GM12872 (cell line): ENCODE data around the gene ATP6AP1.

Experiments
- TF ChIP-seq, protein P1 (sequence below): IDR thresholded peaks from 3 replicates; pipeline ENCODE4 v1.5.1; 2011; ENCODE audit warnings: low read depth, mild to moderate bottlenecking, low read length, moderate library complexity; ENCODE audit not compliant: insufficient read depth

The ATP6AP1 gene

GRCh38 chrX:154458954-154459778 lies 30.7 kb downstream of the ATP6AP1 start:
- TF ChIP-seq, protein P1, sequence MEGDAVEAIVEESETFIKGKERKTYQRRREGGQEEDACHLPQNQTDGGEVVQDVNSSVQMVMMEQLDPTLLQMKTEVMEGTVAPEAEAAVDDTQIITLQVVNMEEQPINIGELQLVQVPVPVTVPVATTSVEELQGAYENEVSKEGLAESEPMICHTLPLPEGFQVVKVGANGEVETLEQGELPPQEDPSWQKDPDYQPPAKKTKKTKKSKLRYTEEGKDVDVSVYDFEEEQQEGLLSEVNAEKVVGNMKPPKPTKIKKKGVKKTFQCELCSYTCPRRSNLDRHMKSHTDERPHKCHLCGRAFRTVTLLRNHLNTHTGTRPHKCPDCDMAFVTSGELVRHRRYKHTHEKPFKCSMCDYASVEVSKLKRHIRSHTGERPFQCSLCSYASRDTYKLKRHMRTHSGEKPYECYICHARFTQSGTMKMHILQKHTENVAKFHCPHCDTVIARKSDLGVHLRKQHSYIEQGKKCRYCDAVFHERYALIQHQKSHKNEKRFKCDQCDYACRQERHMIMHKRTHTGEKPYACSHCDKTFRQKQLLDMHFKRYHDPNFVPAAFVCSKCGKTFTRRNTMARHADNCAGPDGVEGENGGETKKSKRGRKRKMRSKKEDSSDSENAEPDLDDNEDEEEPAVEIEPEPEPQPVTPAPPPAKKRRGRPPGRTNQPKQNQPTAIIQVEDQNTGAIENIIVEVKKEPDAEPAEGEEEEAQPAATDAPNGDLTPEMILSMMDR = no peak

GRCh38 chrX:154459832-154460231 lies 31.4 kb downstream of the ATP6AP1 start:
- TF ChIP-seq, protein P1 = no peak

GRCh38 chrX:154460326-154460725 lies 31.8 kb downstream of the ATP6AP1 start:
- TF ChIP-seq, protein P1 = no peak

- TF ChIP-seq, protein P1 = no peak
Measured at GRCh38 chrX:154462396-154462795, 33.9 kb downstream of the ATP6AP1 start.

- TF ChIP-seq, protein P1 = no peak
Measured at GRCh38 chrX:154463611-154464220, 35.2 kb downstream of the ATP6AP1 start.

DNA sequence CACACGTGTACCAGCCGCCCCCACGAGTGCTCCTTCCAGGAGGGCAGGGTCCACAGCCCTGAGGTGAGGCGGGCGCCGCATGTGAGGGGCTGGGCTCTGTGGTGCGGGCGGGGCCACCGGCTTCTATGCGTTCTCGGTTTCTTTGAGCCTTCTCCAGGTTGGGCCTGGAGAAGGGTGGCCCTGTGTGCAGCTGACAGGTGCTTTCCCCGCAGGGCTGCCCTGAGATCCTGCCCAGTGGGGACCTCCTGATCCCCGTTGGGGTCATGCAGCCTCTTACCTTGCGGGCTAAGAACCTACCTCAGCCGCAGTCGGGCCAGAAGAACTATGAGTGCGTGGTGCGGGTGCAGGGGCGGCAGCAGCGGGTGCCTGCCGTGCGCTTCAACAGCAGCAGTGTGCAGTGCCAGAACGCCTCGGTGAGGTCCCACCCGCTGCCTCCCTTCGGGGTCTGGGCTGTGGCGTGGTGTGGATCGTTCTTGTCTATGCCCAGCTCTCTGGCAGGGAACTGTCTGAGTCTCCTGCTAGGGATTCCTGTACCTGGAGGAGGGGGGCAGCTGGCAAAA lies 36.4 kb downstream of the ATP6AP1 start:
- TF ChIP-seq, protein P1 = no peak

DNA sequence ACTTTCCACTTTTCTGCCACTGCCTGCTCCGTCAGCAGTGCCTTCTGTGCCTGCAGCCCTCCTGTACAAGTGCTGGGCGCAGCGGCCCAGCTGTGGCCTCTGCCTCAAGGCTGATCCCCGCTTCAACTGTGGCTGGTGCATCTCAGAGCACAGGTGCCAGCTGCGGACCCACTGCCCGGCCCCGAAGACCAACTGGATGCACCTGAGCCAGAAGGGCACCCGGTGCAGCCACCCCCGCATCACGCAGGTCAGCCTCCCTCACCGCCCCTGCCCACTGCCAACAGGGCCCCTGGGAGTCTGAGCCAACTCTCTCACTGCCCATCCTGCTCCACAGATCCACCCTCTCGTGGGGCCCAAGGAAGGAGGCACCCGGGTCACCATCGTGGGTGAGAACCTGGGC lies 37.1 kb downstream of the ATP6AP1 start:
- TF ChIP-seq, protein P1 = no peak
